GM12875 (cell line): Measurements from ENCODE around the gene AKR1C4.

Experiments used
- H3K4me3 ChIP-seq: one replicate; pipeline ENCODE4 v1.5.1; 2011; ENCODE audit warnings: low read depth, low read length, control low read depth
- TF ChIP-seq, protein P1 (sequence below): IDR thresholded peaks from 2 replicates; pipeline ENCODE4 v1.5.1; 2011; ENCODE audit warnings: low read depth, mild to moderate bottlenecking, control low read depth, inconsistent platforms, low read length, moderate library complexity, borderline replicate concordance; ENCODE audit not compliant: insufficient read depth

AKR1C4 gene

GRCh38 chr10:5184987-5185775 lies 11.5 kb upstream of the AKR1C4 start, which contains the start of gene AKR1C8:
Gene AKR1C8 (minus strand): TSS chr10:5185150. CDS start chr10:5185104, 46 bp downstream.
- TF ChIP-seq, protein P1, sequence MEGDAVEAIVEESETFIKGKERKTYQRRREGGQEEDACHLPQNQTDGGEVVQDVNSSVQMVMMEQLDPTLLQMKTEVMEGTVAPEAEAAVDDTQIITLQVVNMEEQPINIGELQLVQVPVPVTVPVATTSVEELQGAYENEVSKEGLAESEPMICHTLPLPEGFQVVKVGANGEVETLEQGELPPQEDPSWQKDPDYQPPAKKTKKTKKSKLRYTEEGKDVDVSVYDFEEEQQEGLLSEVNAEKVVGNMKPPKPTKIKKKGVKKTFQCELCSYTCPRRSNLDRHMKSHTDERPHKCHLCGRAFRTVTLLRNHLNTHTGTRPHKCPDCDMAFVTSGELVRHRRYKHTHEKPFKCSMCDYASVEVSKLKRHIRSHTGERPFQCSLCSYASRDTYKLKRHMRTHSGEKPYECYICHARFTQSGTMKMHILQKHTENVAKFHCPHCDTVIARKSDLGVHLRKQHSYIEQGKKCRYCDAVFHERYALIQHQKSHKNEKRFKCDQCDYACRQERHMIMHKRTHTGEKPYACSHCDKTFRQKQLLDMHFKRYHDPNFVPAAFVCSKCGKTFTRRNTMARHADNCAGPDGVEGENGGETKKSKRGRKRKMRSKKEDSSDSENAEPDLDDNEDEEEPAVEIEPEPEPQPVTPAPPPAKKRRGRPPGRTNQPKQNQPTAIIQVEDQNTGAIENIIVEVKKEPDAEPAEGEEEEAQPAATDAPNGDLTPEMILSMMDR = no peak

GRCh38 chr10:5187867-5188266 lies 8.8 kb upstream of the AKR1C4 start:
- no peak overlapping the region for H3K4me3 ChIP-seq
- TF ChIP-seq, protein P1 = no peak

More at GRCh38 chr10:5184987-5185775, 11.5 kb upstream of the AKR1C4 start, which contains the start of gene AKR1C8:
- H3K4me3 ChIP-seq = no peak within 1 kb of the TSS

GRCh38 chr10:5188358-5188757 lies 8.3 kb upstream of the AKR1C4 start:
- no peak overlapping the region for H3K4me3 ChIP-seq
- TF ChIP-seq, protein P1 = no peak

DNA sequence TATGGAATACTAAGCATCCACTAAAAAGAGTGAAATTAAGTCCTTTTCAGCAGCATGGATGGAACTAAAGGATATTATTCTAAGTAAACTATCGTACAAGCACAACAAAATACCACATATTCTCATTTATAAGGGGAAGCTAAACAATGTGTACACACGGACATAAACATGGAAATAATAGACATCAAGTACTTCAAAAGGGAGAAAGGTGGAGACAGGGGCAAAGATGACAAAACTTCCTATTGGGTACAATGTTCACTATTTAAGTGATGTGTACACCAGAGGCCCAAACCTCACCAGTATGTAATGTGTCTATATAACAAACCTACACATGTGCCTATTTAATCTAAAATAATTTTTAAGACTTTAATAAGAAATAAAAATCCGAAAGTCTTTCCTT lies 2.2 kb upstream of the AKR1C4 start:
- TF ChIP-seq, protein P1 = no peak
- H3K4me3 ChIP-seq = no peak overlapping the region

DNA sequence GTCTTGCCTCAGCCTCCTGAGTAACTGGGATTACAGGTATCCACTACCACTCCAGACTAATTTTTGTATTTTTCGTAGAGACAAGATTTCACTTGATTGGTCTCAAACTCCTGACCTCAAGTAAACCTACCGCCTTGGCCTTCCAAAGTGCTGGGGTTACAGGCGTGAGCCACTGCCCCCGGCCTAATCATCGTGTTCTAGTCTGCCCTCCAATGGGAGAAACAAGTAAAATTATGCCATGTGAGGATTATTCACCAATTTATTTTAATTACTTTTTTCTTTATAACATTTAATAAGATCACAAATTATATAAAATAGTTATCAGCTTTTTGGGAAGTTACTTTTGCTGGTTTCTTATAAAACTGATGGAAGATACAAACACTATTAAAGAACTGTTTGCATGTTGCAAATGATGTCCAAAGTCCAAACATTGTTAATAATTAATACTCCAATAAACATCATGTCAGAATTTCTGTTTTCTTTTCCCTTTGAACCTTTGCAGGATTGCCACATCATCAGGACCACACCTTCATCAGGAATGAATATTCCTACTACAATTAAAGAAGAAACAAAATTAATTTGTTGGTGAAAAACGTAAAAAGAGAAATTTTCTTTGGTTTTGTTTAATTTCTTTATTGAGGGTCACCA lies 786 bp upstream of the AKR1C4 start:
- H3K4me3 ChIP-seq = no peak overlapping the region
- TF ChIP-seq, protein P1 = no peak

DNA sequence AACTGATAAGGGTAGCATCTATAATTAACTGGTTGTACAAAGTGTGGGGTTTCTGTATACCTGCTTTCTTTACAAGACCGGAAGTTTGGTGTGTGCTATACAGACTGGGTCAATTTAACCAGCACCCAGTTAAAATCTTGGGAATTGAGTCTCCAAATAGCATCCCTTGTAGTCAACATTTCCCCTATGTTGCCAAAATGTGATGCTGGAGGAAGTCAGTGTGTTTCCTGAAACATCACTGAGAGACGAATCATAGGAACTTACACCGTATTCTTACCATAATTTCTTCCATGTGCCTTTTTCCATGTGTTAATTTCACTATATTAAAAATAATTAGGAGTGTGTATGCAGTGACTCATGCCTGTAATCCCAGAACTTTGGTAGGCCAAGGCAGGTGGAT lies 1.7 kb downstream of the AKR1C4 start:
- TF ChIP-seq, protein P1 = no peak
- H3K4me3 ChIP-seq = no peak overlapping the region
